ENCODE data around the gene GRAMD2A.

DNA sequence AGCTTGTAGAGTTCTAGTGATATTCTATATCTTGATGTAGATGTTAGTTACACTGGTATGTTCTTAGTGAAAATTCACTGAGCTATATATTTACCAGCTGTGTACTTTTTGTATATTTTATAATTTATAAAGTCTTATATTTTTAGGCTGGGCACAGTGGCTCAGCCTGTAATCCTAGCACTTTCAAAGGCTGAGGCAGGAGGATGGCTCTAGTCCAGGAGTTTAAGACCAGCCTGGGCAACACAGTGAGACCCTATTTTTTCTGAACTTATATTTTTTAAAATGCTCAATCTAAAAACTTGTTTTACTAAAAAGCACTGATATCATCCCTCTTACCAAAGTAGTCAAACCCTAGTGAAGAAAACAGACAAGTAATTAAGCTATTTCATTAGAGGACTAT lies 84.8 kb downstream of the GRAMD2A start:
- TF ChIP-seq ZNF274 (IDR thresholded peaks at IDR 0.05; ENCODE audit: low read depth, low read length) (no peak), YY1 (IDR thresholded peaks at IDR 0.05; ENCODE audit: insufficient read depth, insufficient read length) (no peak), SUZ12 (IDR thresholded peaks at IDR 0.05; ENCODE audit: extremely low read depth, insufficient read depth, insufficient read length) (no peak)

Data from NT2/D1 (cell line).